C4-2B (cell line): ENCODE measurements around the gene PITPNM3.
"Not testable (repeated sequence)": the region's sequence is repeated elsewhere in the genome, so short reads cannot be mapped to it uniquely, and the experiment has no call there.

Experiments
- H3K27ac ChIP-seq: fragments of 450-650 bp; 2 replicates; pipeline ENCODE4 v1.5.1; 2017
- CTCF ChIP-seq: fragments of 450-650 bp; conservative IDR thresholded peaks from 2 replicates; pipeline ENCODE4 v1.5.1; 2017; ENCODE audit warnings: mild to moderate bottlenecking
- ZFX ChIP-seq: fragments of 450-650 bp; IDR thresholded peaks from 2 replicates; pipeline ENCODE4 v1.6.1; 2017

Gene PITPNM3

GRCh38 chr17:6489016-6489550 is 67.3 kb downstream of the PITPNM3 start:
- H3K27ac ChIP-seq: no peak overlapping the region
- TF ChIP-seq CTCF (no peak), ZFX (no peak)

GRCh38 chr17:6488008-6488539 is 68.3 kb downstream of the PITPNM3 start:
- TF ChIP-seq ZFX: no peak
- TF ChIP-seq CTCF: no peak
- no peak overlapping the region for H3K27ac ChIP-seq

DNA sequence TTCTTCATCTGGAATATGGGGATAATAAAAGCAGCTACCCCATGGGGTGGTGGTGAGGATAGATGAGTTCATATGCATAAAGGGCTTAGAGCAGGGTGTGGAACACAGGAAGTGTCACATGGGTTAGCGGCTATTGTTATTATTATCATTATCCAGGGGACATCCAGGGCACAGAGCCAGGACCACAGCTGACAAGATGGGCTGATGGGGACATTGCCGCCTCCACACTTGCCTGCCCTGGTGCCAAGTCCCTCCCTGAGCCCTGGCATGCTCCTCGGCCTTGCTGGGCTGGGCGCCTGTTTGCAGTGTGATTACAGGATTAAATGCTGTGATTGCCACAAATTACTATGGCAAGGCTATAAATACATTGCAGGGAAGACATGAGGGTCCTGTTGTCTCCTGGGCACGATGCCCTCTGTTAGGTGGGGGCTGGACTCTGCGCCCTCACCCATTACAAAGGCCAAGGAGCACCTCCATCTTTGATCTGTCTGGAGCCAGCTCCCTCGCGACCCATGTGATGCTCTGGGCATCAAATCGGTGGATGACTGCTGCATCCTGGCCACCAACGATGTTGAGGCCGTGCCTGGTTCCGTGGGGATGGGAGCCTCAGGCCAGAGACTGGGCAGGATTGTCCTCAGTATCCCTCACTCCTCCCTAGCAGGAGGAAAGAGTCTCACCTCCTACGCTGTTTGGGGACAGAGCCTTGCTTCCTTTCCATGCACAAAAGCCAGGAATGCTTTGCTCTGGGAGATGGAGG is 68.9 kb downstream of the PITPNM3 start:
- H3K27ac ChIP-seq: no peak overlapping the region
- no peak for TF ChIP-seq CTCF
- TF ChIP-seq ZFX: no peak

GRCh38 chr17:6485646-6486412 is 70.5 kb downstream of the PITPNM3 start:
- TF ChIP-seq ZFX (no peak), CTCF (no peak)
- no peak overlapping the region for H3K27ac ChIP-seq

GRCh38 chr17:6483507-6483906 is 72.8 kb downstream of the PITPNM3 start:
- H3K27ac ChIP-seq: no peak overlapping the region
- TF ChIP-seq CTCF: no peak
- no peak for TF ChIP-seq ZFX

GRCh38 chr17:6482796-6483195 is 73.6 kb downstream of the PITPNM3 start:
- H3K27ac ChIP-seq: not testable (repeated sequence)

DNA sequence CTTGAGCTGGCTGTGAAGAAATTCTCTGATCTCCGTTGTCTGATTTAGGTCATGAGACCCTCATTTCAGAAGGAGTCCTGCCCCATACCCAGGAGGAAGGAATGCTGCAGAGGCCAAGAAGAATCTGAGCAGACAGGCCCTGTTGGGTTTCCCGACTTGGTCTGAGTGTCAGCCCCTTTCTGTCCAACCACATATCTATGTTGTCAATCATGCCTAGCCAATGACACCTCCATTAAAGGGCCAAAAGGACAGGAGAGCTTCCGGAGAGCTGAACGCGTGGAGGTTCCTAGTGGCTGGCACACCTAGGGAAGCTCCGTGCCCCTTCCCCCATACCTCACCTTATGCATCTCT is 74.3 kb downstream of the PITPNM3 start:
- no peak for TF ChIP-seq CTCF
- no peak for TF ChIP-seq ZFX
- H3K27ac ChIP-seq: no peak overlapping the region
